GM18499 (cell line): Measurements from ENCODE around the gene ATP5F1D.

Experiments used
- ATAC-seq: cut with Tn5 transposase; IDR thresholded peaks from one replicate; pipeline ENCODE4 v1.9.1; 2021; ENCODE audit warnings: moderate number of reproducible peaks; ENCODE audit not compliant: insufficient read depth, unreplicated experiment

The ATP5F1D gene

DNA sequence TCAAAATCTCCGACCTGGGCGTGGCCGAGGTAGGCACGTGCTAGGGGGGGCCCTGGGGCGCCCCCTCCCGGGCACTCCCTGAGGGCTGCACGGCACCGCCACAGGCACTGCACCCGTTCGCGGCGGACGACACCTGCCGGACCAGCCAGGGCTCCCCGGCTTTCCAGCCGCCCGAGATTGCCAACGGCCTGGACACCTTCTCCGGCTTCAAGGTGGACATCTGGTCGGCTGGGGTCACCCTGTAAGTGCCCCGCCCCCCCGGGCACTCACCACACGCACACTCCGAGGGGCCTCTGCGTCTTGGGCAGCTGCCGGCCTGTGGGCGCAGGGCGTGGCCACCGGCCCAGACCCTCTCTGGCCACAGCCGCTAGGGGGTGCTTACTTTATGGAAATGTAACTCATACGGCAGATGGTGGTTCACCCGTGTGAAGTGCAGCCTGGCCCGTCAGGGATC lies 21.0 kb upstream of the ATP5F1D start:
- no peak for ATAC-seq

DNA sequence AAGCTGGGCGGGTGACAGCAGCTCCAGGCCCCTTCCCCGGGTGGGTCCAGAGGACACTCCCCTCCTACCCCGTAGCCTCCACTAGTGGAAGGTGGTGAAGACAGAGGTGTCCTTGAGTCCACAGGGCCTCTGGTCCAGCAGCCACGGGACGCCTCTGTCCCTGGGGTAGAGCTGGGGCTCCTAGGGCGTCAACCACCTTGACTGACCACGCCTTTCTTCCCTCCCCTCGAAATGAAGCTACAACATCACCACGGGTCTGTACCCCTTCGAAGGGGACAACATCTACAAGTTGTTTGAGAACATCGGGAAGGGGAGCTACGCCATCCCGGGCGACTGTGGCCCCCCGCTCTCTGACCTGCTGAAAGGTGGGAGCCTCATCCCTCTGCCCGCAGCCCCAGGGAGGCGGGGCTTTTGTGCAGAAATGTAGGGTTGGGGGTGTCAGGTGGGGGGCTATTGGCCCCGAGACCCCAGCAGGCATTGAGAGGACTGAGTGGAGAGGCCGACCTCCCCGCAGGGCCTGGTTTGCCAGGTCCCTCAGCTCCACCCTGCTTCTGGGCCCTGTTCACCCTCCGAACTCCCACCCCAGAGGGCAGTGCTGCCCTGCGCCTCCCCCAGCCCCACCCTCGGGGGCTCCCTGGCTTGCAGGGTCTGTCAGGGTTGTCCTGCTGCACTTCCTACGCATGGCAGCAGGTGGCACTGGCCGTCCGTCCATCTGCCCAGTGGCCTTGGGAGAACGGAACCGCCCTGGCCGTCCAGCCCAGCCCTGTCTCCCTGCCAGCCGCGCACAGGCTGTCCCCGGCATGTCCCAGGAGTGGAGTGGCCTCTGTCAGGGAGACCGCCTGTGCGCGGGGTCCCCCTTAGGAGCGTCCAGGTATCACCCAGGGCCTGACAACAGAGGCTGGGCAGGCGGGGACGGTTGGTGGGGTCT lies 20.3 kb upstream of the ATP5F1D start:
- ATAC-seq, result no peak

DNA sequence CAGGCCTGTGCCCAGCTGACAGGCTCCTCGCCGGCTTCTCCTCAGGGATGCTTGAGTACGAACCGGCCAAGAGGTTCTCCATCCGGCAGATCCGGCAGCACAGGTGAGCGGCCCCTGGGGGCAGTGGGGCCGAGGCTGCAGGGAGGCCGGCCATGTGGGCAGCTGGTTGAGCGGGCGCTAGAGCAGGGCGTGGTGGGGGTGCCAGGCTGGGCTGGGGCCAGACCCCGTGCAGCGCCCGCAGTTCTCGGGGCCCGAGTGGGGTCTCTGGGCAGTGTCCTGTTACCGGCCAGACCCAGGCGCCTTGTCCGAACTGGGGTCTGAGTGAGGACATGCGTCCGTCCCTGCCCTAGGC lies 19.7 kb upstream of the ATP5F1D start:
- no peak for ATAC-seq

DNA sequence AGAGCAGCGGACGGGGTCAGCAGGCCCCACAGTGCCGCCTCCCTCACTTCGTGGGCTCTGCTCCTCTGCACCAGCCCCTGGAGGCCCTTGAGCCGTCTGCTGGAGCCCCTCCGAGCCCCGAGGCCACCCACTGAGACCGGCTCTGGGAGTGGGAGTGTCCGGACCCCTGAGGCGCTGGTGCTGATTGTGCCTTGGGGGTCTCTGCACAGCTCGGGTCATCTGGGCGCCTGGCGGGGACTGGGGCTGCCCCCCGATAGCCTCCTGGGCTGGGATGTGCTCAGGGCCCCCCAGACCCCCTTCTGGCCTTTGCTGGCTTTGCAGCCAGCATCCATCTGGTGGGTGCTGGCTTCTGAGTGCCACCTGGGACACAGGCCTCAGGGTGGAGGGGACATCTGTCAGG lies 19.2 kb upstream of the ATP5F1D start:
- no peak for ATAC-seq

DNA sequence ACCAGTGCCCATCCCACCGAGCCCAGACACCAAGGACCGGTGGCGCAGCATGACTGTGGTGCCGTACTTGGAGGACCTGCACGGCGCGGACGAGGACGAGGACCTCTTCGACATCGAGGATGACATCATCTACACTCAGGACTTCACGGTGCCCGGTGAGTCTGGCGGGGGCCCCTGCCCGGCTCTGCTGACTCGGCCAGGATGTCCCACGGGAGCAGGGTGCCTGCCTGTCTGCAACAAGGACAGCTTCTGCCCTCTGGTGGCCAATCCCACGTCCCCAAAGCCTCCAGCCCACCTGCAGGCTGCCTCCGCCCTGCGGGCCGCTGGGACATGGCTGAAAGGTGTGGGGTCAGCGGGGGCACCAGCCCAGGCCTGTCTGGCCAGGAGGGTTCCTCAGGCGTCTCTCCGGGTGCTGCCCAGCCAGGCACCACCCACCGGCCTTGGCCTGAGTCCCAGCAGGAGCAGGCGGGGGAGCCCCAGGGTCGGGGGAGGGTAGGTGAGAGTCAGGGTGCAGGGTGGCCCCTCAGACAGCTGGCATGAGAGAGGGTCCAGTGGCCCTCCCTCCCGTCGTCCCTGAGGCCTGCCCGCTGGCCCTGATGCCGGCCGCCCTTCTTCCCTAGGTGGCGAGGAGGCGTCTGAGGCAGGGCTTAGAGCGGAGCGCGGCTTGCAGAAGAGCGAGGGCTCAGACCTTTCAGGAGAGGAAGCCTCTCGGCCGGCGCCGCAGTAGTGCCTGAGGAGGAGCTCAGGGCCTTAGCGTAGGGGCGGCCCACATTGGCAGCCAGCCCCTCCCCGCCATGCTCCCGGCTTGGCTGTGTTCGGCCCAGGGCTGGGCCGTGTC lies 18.3 kb upstream of the ATP5F1D start:
- ATAC-seq, result no peak

DNA sequence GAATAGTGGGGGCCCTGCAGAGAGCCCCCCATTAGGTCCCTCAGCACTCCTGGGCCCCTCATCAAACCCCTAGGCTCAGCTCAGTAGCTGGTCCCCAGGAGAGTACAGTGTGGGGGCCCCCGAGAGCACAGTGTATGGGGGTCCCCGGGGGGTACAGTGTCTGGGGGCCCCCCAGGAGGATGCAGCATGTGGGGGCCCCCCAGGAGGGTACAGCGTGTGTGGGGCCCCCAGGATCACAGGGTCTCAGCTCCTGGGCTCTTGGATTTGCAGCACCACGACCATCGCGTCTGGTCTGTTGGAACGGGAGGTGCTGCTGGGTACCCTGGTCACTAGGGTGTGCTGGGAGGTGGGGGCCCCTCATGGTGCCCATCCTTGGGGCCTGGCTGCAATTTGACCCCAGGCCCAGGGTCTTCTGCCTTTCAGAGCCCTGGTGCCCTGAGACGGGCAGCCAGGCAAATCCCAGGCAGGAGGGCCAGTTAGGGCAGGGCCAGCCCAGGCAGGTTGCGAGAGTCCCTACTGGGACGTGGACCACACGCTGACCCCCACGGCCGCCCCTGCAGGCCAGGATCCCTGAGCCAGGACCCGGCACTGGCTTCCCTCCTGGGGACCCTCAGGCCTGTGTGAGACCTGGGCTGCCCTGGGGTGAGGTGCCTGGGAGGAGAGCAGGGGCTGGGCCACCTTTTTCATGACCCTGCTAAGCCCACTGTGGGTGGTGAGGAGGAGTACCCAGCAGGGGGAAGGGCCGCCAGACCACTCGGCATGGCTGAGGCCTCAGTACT lies 17.3 kb upstream of the ATP5F1D start:
- no peak for ATAC-seq

DNA sequence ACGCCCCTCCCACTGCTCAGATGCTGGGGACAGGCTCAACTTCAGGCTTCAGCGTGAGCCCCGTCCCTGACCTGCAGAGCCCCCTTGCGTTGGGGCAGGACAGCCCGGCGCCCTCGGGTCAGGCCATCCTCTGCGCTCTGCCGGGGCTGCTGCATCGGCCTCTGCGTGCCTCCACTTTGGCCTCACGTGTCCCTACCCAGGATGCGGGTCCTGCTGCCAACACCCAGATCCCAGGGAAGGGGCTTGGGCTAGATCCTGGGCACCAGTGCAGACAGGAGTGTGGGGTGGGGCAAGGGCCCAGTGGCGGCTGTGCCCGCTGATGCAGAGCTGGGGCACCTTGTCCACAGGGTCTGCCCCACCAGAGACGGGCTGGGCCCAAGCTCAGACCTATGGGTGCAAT lies 16.7 kb upstream of the ATP5F1D start:
- ATAC-seq, result no peak

DNA sequence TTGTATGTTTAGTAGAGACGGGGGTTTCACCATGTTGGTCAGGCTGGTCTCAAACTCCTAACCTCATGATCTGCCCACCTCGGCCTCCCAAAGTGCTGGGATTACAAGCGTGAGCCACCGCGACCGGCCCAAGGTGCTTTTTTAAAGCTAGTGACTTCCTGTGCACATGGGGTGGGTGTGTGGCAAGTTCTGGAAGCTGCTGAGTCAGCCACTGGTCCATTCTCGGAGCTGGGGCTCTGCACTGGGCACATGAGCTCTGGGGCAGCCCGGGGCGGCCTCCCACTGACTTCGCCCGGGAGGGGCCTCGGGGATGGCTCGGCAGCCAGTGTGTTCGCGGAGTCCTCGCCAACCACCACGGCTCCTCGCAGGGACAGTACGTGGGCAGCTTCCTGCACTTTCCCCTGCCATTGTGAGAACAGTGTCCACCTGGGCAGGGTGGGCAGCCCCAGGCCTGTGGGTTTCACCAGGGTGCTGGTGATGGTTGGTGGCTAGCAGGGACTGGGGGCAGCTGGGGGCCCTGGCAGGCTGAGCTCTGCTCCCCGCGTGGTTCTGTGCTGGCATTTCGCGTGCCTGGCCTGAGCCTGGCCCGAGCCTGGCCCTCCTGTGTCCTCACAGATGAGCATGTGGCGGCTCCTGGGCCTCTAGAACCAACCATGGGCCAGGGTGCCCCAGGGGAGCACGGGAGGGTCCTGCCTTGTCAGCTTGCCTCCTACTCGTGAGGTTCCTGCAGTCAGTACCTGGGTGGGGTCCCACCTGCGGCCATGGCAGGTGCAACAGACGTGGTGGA lies 15.9 kb upstream of the ATP5F1D start:
- no peak for ATAC-seq

DNA sequence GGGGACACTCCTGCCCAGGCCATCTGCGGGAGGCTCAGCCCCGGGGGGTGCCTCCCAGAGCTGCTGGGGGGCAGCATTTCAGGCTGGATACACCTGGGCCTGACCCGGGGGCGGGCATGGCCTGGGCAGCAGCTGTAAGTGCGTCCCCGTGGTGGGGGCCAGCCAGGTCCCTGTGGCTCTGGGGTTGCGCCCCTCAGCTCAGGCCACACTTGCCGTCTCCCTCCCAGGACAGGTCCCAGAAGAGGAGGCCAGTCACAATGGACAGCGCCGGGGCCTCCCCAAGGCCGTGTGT lies 15.4 kb upstream of the ATP5F1D start:
- ATAC-seq, result no peak

DNA sequence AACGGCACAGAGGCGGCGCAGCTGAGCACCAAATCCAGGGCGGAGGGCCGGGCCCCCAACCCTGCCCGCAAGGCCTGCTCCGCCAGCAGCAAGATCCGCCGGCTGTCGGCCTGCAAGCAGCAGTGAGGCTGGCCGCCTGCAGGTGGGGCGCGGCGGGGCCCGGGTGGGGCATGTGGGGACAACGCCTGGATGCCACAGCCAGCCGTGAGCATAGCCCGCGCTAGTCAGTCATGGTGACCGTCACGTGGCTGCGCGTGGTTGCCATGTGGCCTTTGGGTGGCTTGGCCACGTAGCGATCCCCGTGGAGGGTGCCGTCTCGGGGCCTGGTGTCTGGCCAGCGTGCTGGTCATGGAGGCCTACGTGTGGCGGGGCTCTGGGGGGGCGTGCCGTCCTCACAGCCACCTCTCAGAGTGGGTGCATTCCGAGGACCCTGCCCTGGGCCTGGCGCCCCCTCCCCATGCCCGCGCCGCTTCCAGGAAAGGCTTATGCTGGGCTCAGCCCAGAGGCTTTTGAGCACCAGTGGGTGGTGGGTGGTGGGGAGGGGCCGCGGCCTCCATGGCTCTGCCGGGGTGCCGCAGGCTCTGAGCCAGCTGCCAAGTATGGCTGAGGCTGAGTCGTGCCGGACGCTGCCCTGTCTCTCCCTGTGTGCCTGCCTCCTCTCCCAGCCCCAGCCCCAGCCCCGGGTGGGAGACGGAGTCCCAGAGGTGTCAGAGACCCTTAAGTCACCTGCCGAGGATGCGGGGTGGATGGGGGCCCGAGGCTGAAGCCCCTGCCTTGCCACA lies 14.8 kb upstream of the ATP5F1D start:
- no peak for ATAC-seq

DNA sequence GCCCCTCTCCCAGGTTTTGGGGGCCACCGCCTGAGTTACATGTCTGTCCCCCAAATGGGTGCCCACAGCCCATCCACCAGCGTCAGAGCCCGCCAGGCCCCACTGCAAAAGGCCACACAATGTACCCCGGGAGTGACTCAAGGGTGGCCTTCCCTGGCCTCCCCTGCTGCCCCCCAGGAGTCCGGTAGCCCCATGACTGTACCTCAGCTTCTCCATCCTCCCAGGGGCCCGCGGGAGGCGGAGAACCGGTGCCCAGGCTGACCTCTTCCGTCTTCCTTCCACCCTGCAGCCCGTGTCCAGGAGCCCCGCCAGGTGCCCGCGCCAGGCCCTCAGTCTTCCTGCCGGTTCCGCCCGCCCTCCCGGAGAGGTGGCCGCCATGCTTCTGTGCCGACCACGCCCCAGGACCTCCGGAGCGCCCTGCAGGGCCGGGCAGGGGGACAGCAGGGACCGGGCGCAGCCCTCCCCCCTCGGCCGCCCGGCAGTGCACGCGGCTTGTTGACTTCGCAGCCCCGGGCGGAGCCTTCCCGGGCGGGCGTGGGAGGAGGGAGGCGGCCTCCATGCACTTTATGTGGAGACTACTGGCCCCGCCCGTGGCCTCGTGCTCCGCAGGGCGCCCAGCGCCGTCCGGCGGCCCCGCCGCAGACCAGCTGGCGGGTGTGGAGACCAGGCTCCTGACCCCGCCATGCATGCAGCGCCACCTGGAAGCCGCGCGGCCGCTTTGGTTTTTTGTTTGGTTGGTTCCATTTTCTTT lies 14.1 kb upstream of the ATP5F1D start:
- no peak for ATAC-seq

DNA sequence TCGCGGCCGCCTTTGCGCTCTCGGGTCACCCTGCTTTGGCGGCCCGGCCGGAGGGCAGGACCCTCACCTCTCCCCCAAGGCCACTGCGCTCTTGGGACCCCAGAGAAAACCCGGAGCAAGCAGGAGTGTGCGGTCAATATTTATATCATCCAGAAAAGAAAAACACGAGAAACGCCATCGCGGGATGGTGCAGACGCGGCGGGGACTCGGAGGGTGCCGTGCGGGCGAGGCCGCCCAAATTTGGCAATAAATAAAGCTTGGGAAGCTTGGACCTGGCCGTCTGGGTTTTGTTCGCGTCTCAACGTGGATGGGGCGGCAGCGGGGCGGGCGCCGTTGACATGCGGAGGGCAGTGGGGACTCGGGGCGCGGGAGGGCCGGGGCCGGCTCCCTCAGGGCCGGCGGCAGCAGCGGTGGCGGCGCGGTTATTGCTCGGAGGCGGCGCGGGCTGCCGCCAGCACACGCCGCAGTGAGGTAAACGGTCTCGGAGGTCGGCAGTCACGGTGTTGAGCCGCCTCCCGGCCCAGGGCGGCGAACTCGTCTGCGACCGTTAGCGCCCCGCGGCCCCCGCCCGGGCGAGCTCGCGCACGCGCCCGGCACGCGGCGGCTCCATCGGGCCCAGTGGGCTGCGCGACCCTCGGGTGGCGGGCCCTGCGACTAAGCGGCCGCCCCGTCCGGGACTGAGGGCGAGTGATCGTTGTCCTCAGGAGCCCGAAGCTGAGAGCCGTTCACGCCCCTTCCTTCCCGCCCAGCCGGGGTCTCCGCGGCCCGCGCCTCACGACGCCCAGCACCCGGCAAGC lies 13.2 kb upstream of the ATP5F1D start:
- ATAC-seq, result no peak

DNA sequence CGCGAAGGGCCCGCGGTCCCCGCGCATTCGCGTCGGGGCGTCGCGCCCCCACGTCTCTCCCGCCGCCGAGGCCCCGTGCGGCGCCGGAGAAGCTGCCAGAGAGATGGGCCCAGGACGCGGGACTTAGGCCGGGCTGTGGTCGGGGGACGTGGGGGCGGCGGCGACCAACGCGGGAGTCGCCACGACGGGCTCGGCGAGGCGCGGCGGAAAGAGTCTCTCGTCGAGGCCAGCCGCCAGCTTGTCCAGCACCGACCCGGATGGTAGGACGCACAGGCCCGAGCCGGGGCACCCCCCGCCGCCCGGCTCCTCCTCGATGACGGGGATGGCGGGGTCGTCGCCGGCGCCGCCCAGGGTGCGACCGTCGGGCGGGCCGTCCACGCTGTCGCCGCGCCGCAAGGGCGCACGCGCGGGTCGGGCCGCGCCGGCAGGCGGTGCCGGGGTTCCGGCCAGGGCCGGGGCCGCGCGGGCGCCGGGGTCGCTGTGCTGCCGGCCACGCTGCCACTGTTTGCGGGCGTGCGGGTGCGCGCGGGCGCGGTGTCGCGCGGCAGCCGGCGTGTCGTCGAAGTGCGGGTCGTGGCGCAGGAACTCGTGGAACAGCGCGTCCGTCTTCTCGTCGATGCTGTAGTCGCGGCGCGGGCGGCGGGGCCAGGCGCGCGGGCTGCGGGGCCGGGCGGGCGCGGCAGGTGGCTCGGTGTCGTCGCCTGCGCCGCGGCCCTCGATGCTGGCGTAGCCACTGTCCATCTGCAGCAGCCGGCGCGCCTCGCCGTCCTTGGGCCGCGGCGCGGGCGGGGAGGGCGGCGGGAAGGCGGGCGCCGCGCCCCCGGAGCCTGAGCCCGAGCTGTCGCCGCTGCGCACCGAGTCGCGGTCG lies 12.3 kb upstream of the ATP5F1D start:
- no peak for ATAC-seq

DNA sequence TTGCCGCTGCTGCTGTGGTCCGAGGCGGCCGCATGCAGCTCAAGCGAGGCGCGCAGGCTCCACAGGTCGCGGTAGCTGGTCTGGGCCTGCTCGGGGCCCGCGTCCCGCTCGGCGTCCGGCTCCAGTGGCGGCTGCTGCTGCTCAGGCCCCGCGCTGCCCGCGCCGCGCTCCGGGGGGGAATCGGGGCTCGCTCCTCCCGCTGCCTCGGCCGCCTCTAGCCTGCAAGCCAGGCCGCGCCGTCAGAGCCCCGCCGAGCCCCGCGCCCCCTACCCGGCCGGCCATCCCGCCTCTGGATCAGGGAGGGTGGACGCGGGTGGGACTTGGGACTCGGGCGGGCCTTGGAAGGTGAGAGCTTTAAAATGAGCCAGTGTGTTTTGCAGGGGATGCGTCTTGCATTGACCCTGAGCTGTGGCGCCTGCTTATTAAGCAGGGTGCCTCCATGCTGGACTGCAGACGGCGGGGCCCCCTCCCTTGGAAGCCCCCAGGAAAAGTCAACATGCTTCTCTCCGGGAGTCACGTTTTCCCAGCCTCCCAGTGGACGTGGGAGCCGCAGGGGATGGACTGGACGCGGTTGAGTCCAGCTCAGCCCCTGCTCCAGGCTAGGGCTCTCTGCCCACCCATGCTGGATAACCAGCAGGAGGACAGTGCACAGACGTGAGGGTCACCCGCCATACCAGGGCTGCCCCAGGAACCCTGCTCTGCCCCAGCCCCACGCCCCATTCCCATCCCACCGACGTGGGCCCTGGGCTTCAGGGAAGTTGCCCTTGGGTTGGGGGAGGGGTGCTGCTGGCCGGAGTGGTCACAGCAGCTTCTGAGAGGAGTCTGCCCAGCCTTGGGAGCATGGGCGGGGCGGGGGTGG lies 11.4 kb upstream of the ATP5F1D start:
- no peak for ATAC-seq

DNA sequence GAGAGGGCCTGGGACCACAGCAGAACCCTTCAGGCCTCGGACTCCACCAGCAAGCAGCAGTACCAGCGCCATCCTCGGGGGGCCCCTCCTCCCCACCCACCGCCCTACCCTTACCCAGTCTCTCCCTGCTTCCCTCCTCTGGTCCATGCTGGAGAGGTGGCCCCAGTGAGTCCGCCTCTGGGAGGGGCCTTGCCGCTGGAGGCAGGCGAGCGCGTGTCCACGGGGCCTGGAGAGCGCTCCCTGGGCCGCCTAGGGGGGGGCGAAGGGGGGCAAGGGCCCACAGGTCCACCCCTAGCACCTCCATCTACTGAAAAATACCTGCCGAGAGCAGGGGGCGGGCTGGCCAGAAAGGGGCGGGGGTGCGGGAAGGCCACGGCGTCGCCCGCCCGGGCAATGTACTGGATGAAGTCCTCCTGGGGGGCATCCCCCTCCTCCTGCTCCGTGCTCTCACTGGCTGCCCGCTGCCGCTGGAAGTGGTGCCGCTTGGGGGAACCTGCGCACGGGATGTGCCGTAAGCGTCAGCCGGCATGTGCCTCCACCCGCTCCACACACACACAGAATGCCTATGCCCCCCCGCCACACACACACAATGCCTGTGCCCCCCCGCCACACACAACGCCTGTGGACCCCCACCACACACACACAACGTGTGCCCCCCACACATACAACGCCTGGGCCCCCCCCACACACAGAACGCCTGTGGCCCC lies 10.6 kb upstream of the ATP5F1D start:
- ATAC-seq, result no peak
